ENCODE data around the gene CGREF1.

DNA sequence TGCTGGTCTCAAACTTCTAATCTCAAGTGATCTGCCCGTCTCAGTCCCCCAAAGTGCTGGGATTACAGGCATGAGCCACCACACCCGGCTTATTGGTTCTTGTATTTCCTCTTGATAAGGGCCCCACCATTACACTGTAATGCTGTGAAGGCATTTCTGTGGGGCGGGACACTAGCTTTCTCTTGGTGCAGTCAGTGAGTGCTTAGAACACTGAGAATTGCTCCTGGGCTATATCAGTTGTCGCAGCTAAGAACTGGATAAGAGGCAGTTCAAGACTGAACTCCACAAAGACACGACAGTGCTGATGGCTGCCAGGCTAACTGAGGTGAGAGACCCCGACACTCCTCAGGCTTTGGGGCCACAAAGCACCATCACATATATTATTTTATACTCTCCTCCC is 30.3 kb downstream of the CGREF1 start:
- no peak for TF ChIP-seq TCF7L2 (IDR thresholded peaks at IDR 0.05; ENCODE audit: borderline replicate concordance, extremely low read depth, insufficient read depth, insufficient read length)
- no peak for TF ChIP-seq CTCF (IDR thresholded peaks at IDR 0.05 in 2 of 3, conservative IDR thresholded peaks at IDR 0.05 in 1 of 3; ENCODE audit: borderline replicate concordance in 1 of 3, insufficient read depth in 1 of 3, low read depth in 2 of 3, low read length in 2 of 3)

All from HCT116 (cell line).